ENCODE data around the gene MFAP3.
"Not testable (repeated sequence)": the region's sequence is repeated elsewhere in the genome, so short reads cannot be mapped to it uniquely, and the experiment has no call there.

Gene MFAP3

GRCh38 chr5:154038707-154039457 is at the start of gene MFAP3, which contains the start of gene FAM114A2:
TSS of gene MFAP3 (plus strand) at chr5:154038967. CDS start at chr5:154049723, 10,756 bp downstream.
TSS of gene FAM114A2 (minus strand) at chr5:154038910. CDS start at chr5:154034953, 3,957 bp downstream.
- DNase-seq (ENCODE audit: low read depth), result peak; percentile 30

GRCh38 chr5:153991168-153991567 is 47.6 kb upstream of the MFAP3 start:
- no peak for DNase-seq (ENCODE audit: low read depth)

- DNase-seq (ENCODE audit: low read depth), result no peak
Measured at GRCh38 chr5:153998010-153998409, 40.8 kb upstream of the MFAP3 start.

GRCh38 chr5:153998768-153999167 is 40.0 kb upstream of the MFAP3 start:
- no peak for DNase-seq (ENCODE audit: low read depth)

GRCh38 chr5:153999995-154000394 is 38.8 kb upstream of the MFAP3 start:
- DNase-seq (ENCODE audit: low read depth), result no peak

- no peak for DNase-seq (ENCODE audit: low read depth)
Measured at GRCh38 chr5:154000703-154001102, 38.1 kb upstream of the MFAP3 start.

GRCh38 chr5:154002093-154002492 is 36.7 kb upstream of the MFAP3 start:
- DNase-seq (ENCODE audit: low read depth), result no peak

GRCh38 chr5:154002511-154003020 is 36.2 kb upstream of the MFAP3 start:
- DNase-seq (ENCODE audit: low read depth), result no peak

GRCh38 chr5:154005648-154006047 is 33.1 kb upstream of the MFAP3 start:
- no peak for DNase-seq (ENCODE audit: low read depth)

- DNase-seq (ENCODE audit: low read depth), result no peak
Measured at GRCh38 chr5:154010660-154011059, 28.1 kb upstream of the MFAP3 start.

GRCh38 chr5:154015071-154015693 is 23.6 kb upstream of the MFAP3 start:
- no peak for DNase-seq (ENCODE audit: low read depth)

GRCh38 chr5:154018919-154019318 is 19.8 kb upstream of the MFAP3 start:
- not testable (repeated sequence) for DNase-seq (ENCODE audit: low read depth)

- no peak for DNase-seq (ENCODE audit: low read depth)
Measured at GRCh38 chr5:154025951-154026350, 12.8 kb upstream of the MFAP3 start.

- DNase-seq (ENCODE audit: low read depth), result no peak
Measured at GRCh38 chr5:154031937-154032489, 6.8 kb upstream of the MFAP3 start.

- DNase-seq (ENCODE audit: low read depth), result no peak
Measured at GRCh38 chr5:154034944-154035343, 3.8 kb upstream of the MFAP3 start.

- no peak for DNase-seq (ENCODE audit: low read depth)
Measured at GRCh38 chr5:154038261-154038706, 483 bp upstream of the MFAP3 start.

- no peak for DNase-seq (ENCODE audit: low read depth)
Measured at GRCh38 chr5:154039458-154039829, 677 bp downstream of the MFAP3 start.

- no peak for DNase-seq (ENCODE audit: low read depth)
Measured at GRCh38 chr5:154042766-154043165, 4.0 kb downstream of the MFAP3 start.

- DNase-seq (ENCODE audit: low read depth), result no peak
Measured at GRCh38 chr5:154044099-154044498, 5.3 kb downstream of the MFAP3 start.

- no peak for DNase-seq (ENCODE audit: low read depth)
Measured at GRCh38 chr5:154044581-154044980, 5.8 kb downstream of the MFAP3 start.

GRCh38 chr5:154046486-154046885 is 7.7 kb downstream of the MFAP3 start:
- no peak for DNase-seq (ENCODE audit: low read depth)

GRCh38 chr5:154047324-154047723 is 8.6 kb downstream of the MFAP3 start:
- DNase-seq (ENCODE audit: low read depth), result no peak

- no peak for DNase-seq (ENCODE audit: low read depth)
Measured at GRCh38 chr5:154049636-154050035, 10.9 kb downstream of the MFAP3 start.
